ENCODE data around the gene TTC7B.

DNA sequence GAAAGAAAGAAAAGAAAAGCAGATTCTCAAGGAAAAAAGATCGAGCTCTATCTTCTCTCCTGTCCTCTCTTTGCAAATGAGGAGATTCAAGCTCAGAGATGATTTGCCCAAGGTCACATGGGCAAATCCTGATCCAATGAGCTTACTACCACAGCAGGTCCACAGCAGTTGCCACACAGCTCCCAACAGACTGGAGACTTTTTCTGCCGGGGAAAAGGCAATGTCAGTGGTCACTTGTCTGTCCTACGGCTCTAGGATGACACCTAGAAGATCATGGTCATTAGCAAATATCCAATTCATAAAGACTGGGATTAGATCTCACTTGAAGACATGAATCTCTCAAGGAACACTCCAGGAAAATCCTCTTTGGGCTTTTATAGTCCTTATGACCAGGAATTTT, 58.8 kb downstream of the TTC7B start:
- TF ChIP-seq, protein P1, sequence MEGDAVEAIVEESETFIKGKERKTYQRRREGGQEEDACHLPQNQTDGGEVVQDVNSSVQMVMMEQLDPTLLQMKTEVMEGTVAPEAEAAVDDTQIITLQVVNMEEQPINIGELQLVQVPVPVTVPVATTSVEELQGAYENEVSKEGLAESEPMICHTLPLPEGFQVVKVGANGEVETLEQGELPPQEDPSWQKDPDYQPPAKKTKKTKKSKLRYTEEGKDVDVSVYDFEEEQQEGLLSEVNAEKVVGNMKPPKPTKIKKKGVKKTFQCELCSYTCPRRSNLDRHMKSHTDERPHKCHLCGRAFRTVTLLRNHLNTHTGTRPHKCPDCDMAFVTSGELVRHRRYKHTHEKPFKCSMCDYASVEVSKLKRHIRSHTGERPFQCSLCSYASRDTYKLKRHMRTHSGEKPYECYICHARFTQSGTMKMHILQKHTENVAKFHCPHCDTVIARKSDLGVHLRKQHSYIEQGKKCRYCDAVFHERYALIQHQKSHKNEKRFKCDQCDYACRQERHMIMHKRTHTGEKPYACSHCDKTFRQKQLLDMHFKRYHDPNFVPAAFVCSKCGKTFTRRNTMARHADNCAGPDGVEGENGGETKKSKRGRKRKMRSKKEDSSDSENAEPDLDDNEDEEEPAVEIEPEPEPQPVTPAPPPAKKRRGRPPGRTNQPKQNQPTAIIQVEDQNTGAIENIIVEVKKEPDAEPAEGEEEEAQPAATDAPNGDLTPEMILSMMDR (IDR thresholded peaks at IDR 0.05; ENCODE audit: borderline replicate concordance, extremely low read depth, low read length, poor library complexity, severe bottlenecking), result no peak
- TF ChIP-seq EZH2 (IDR thresholded peaks at IDR 0.05; ENCODE audit: borderline replicate concordance, low read depth, low read length, severe bottlenecking), result no peak
